Panc1 (cell line): ENCODE measurements around the gene FAR2. TPM values are rescaled to one million over a fixed set of nuclear protein-coding genes. Genes with fewer than 3 reads are reported as not detected.

Experiments
- ATAC-seq: fragments of 200-7000 bp; cut with Tn5 transposase; 2 replicates; pipeline ENCODE4 v1.9.1; 2020; ENCODE audit warnings: mild to moderate bottlenecking, moderate library complexity
- BruUV-seq: library from RNA; stranded (reverse); fragments of 400-500 nt; replicated peaks from 2 replicates; lab custom pipeline; 2021; lab: Mats Ljungman, UMichigan
- CTCF ChIA-PET: fragments of 300-600 bp; sonication (Branson Sonifier 250); formaldehyde crosslinking; loops from one replicate; lab custom pipeline; 2022; ENCODE audit warnings: antibody characterized with exemption; lab: Charles Lee
- POLR2A ChIA-PET: fragments of 300-600 bp; sonication (Branson Sonifier 250); formaldehyde crosslinking; loops from one replicate; lab custom pipeline; 2022; ENCODE audit warnings: antibody characterized with exemption; lab: Charles Lee
- DNase-seq: peaks from one replicate; pipeline ENCODE4 v3.0.0-alpha.2; 2010; ENCODE audit warnings: low read depth, low spot score
- H3K27ac ChIP-seq: 2 replicates; pipeline ENCODE4 v1.5.1; 2011; ENCODE audit warnings: mild to moderate bottlenecking, low read length, inconsistent platforms
- H3K27me3 ChIP-seq: fragments of 200-500 bp; sonication (Bioruptor generic); 2 replicates; pipeline ENCODE4 v1.6.0; 2014; ENCODE audit warnings: low read length, inconsistent platforms; ENCODE audit not compliant: control insufficient read depth, insufficient read depth
- H3K36me3 ChIP-seq: fragments of 200-500 bp; sonication (Bioruptor generic); 2 replicates; pipeline ENCODE4 v1.5.1; 2014; ENCODE audit warnings: inconsistent platforms, mild to moderate bottlenecking, low read length, moderate library complexity; ENCODE audit not compliant: control insufficient read depth, insufficient read depth
- H3K4me1 ChIP-seq: 2 replicates; pipeline ENCODE4 v1.5.1; 2011; ENCODE audit warnings: inconsistent platforms, mild to moderate bottlenecking, low read length, moderate library complexity; ENCODE audit not compliant: control insufficient read depth, insufficient read depth
- H3K4me3 ChIP-seq, 2 experiments: 2 replicates each; pipeline ENCODE4 v1.5.1; 2011 to 2012; ENCODE audit warnings: low read depth in 2 of 2, low read length in 2 of 2, mild to moderate bottlenecking in 2 of 2, inconsistent platforms in 1 of 2, moderate library complexity in 1 of 2
- H3K9me3 ChIP-seq: fragments of 200-500 bp; sonication (Bioruptor generic); 2 replicates; pipeline ENCODE4 v1.5.1; 2014; ENCODE audit warnings: low read depth, mild to moderate bottlenecking, inconsistent platforms, low read length, moderate library complexity; ENCODE audit not compliant: control insufficient read depth, insufficient read depth
- CTCF ChIP-seq: fragments of 450-650 bp; IDR thresholded peaks from 2 replicates; pipeline ENCODE4 v1.5.1; 2017; ENCODE audit warnings: mild to moderate bottlenecking
- POLR2AphosphoS5 ChIP-seq: IDR thresholded peaks from 2 replicates; pipeline ENCODE4 v1.6.1; 2012; ENCODE audit warnings: mild to moderate bottlenecking, low read depth, low read length, moderate library complexity
- REST ChIP-seq, 2 experiments: IDR thresholded peaks; 2 replicates each; pipeline ENCODE4 v1.6.1; 2011 to 2012; ENCODE audit warnings: low read depth in 2 of 2, control low read depth in 1 of 2, low read length in 1 of 2, mild to moderate bottlenecking in 1 of 2, moderate library complexity in 1 of 2; ENCODE audit not compliant: insufficient read depth in 1 of 2
- SIN3A ChIP-seq: IDR thresholded peaks from 2 replicates; pipeline ENCODE4 v1.6.1; 2012; ENCODE audit warnings: low read depth, mild to moderate bottlenecking, low read length, moderate library complexity, borderline replicate concordance; ENCODE audit not compliant: insufficient read depth
- TCF7L2 ChIP-seq: IDR thresholded peaks from 2 replicates; pipeline ENCODE4 v1.6.1; 2011; ENCODE audit warnings: mild to moderate bottlenecking, low read depth, low read length, inconsistent platforms
- in situ Hi-C: cut with HindIII; loops from 2 replicates; pipeline ENCODE4 v1.10.0; 2016; ENCODE audit warnings: low sequenced_read_pairs, low pct_unique_long_range_greater_than_20kb
- intact Hi-C: fragments of 100-400 bp; cut with micrococcal nuclease; formaldehyde crosslinking; loops from one replicate; pipeline ENCODE4 v1.10.0; 2022; ENCODE audit not compliant: unreplicated experiment
- total RNA-seq: library from RNA; stranded (reverse); gene quantifications from one replicate; pipeline ENCODE4 v1.2.1, GENCODE V29; 2021; ENCODE audit not compliant: unreplicated experiment

FAR2 gene
- total RNA-seq, 1 experiment from 2014 or later: 6.2 TPM

GRCh38 chr12:29245246-29245645 lies 96.2 kb downstream of the FAR2 start:
- Histone ChIP-seq H3K4me3 (no peak overlapping the region), H3K36me3 (no peaks in the 10 kb centered on the region), H3K4me1 (peaks cover 5% of the 10 kb centered on the region; the same call in 1 of the 2 replicates), H3K27ac (no peak overlapping the region), H3K27me3 (no peaks in the 10 kb centered on the region), H3K9me3 (no peaks in the 10 kb centered on the region)
- ChIA-PET CTCF (no interaction called here), POLR2A (no interaction called here)
- no TSS peak for BruUV-seq
- TF ChIP-seq REST (IDR thresholded peaks at IDR 0.05; ENCODE audit: insufficient read depth in 1 of 2, low read depth in 2 of 2, low read length in 1 of 2) (no peak), TCF7L2 (no peak), POLR2AphosphoS5 (no peak), SIN3A (no peak), CTCF (no peak)
- in situ Hi-C loops: no loop called here
- no peak for DNase-seq
- no peak for ATAC-seq
- intact Hi-C loops: no loop called here

- CTCF ChIA-PET: no interaction called here
- ATAC-seq (no peak), DNase-seq (no peak)
- POLR2A ChIA-PET: no interaction called here
- TF ChIP-seq POLR2AphosphoS5: no peak
- no peak for TF ChIP-seq REST (IDR thresholded peaks at IDR 0.05; ENCODE audit: insufficient read depth in 1 of 2, low read depth in 2 of 2, low read length in 1 of 2)
- TF ChIP-seq TCF7L2: no peak
- TF ChIP-seq CTCF: no peak
- no peak for TF ChIP-seq SIN3A
- no peaks in the 10 kb centered on the region for H3K4me1 ChIP-seq
- intact Hi-C loops (no loop called here), in situ Hi-C loops (no loop called here)
- no peak overlapping the region for H3K27ac ChIP-seq
- no TSS peak for BruUV-seq
- no peaks in the 10 kb centered on the region for H3K36me3 ChIP-seq
- no peak overlapping the region for H3K4me3 ChIP-seq
- H3K9me3 ChIP-seq: no peaks in the 10 kb centered on the region
- H3K27me3 ChIP-seq: no peaks in the 10 kb centered on the region
These were observed 100.9 kb downstream of the FAR2 start for GRCh38 chr12:29249930-29250329.
